Bronchial epithelial cell (primary cell): ENCODE results near the gene KCND2. TPM values are rescaled to one million over a fixed set of nuclear protein-coding genes. Genes with fewer than 3 reads are reported as not detected.
"Not testable (repeated sequence)": the region's sequence is repeated elsewhere in the genome, so short reads cannot be mapped to it uniquely, and the experiment has no call there.

ENCODE experiments used
- DNase-seq: peaks from one replicate; pipeline ENCODE4 v3.0.0-alpha.2; 2010; ENCODE audit warnings: low read depth
- FAIRE-seq: peaks from 2 replicates; lab custom pipeline; 2011; peaks lifted over from hg19 to GRCh38; lab: Jason Lieb, UNC
- H3K27me3 ChIP-seq: 2 replicates; pipeline ENCODE4 v1.5.1; 2011; ENCODE audit warnings: low read length; ENCODE audit not compliant: control insufficient read depth, insufficient read depth
- H3K36me3 ChIP-seq: 2 replicates; pipeline ENCODE4 v1.5.1; 2011; ENCODE audit warnings: low read length; ENCODE audit not compliant: control insufficient read depth, insufficient read depth
- H3K4me3 ChIP-seq: 2 replicates; pipeline ENCODE4 v1.5.1; 2011; ENCODE audit warnings: mild to moderate bottlenecking, low read depth, low read length, control low read depth
- total RNA-seq: library from RNA; depleted of rRNA; stranded (reverse); fragments of >200 nt; gene quantifications from 2 replicates; pipeline ENCODE4 v1.2.1, GENCODE V29; 2014
- TF ChIP-seq, protein P1 (sequence below): IDR thresholded peaks from 2 replicates; pipeline ENCODE4 v1.5.1; 2011; ENCODE audit warnings: mild to moderate bottlenecking, moderate library complexity, low read length, control low read depth, inconsistent platforms; ENCODE audit not compliant: insufficient read depth, severe bottlenecking

The KCND2 gene
- total RNA-seq, 1 donor from 2014 or later = under 0.01 TPM

DNA sequence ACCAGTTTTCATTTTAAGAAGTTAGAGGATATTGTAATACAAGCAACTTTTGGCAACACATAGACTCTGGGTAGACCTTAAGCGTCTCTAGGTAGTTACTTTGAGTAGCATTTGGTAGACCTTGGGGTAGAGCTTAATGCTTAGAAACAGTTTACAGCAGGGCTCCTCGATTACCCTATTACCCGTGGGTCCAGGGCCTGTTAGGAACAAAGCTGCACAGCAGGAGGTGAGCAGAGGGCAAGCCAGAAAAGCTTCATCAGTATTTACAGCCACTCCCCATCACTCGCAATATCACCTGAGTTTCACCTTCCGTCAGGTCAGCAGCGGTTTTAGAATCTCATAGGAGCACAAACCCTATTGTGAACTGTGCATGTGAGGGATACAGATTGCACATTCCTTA is 411.5 kb downstream of the KCND2 start:
- H3K36me3 ChIP-seq = no peaks in the 10 kb centered on the region
- H3K27me3 ChIP-seq = no peaks in the 10 kb centered on the region
- TF ChIP-seq, protein P1, sequence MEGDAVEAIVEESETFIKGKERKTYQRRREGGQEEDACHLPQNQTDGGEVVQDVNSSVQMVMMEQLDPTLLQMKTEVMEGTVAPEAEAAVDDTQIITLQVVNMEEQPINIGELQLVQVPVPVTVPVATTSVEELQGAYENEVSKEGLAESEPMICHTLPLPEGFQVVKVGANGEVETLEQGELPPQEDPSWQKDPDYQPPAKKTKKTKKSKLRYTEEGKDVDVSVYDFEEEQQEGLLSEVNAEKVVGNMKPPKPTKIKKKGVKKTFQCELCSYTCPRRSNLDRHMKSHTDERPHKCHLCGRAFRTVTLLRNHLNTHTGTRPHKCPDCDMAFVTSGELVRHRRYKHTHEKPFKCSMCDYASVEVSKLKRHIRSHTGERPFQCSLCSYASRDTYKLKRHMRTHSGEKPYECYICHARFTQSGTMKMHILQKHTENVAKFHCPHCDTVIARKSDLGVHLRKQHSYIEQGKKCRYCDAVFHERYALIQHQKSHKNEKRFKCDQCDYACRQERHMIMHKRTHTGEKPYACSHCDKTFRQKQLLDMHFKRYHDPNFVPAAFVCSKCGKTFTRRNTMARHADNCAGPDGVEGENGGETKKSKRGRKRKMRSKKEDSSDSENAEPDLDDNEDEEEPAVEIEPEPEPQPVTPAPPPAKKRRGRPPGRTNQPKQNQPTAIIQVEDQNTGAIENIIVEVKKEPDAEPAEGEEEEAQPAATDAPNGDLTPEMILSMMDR = no peak
- DNase-seq = no peak
- H3K4me3 ChIP-seq = no peak overlapping the region
- no peak for FAIRE-seq

- FAIRE-seq (no peak), DNase-seq (no peak)
- Histone ChIP-seq H3K36me3 (no peaks in the 10 kb centered on the region), H3K4me3 (no peak overlapping the region), H3K27me3 (no peaks in the 10 kb centered on the region)
- TF ChIP-seq, protein P1 = no peak
Measured at GRCh38 chr7:120691915-120692314, 418.9 kb downstream of the KCND2 start.

DNA sequence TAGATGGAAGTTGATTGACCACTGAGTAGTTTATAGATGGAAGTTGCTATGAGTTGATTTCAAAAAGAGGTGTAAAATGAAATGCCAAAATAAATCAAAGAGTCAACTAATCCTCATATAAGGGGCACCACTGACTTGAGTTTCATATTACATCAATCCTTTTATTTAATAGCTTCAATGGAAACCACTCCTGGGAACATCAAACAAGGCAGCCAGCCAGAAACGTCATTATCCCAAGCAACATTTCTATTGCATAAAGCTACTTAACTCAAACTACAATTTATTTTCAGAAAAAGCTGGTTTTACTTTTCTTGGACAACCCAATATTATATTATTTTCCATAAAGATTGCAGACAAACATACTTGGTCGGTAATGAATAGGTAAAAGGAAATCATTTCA is 422.9 kb downstream of the KCND2 start:
- DNase-seq = no peak
- no peak for FAIRE-seq
- Histone ChIP-seq H3K4me3 (no peak overlapping the region), H3K27me3 (no peaks in the 10 kb centered on the region), H3K36me3 (no peaks in the 10 kb centered on the region)
- TF ChIP-seq, protein P1 = no peak

- TF ChIP-seq, protein P1 = no peak
- Histone ChIP-seq H3K4me3 (no peak overlapping the region), H3K27me3 (no peaks in the 10 kb centered on the region), H3K36me3 (no peaks in the 10 kb centered on the region)
- DNase-seq (no peak), FAIRE-seq (no peak)
Measured at GRCh38 chr7:120700796-120701195, 427.8 kb downstream of the KCND2 start.

- not testable (repeated sequence) for DNase-seq, H3K27me3 ChIP-seq, FAIRE-seq, H3K36me3 ChIP-seq, H3K4me3 ChIP-seq
Measured at GRCh38 chr7:120702408-120702807, 429.4 kb downstream of the KCND2 start.

- no peaks in the 10 kb centered on the region for H3K36me3 ChIP-seq
- no peaks in the 10 kb centered on the region for H3K27me3 ChIP-seq
- peak; percentile 90 for FAIRE-seq
- TF ChIP-seq, protein P1 = no peak
- no peak overlapping the region for H3K4me3 ChIP-seq
- DNase-seq = no peak
Measured at GRCh38 chr7:120703585-120704240, 430.7 kb downstream of the KCND2 start.
